ENCODE data around the gene DIABLO. TPM values are rescaled to one million over a fixed set of nuclear protein-coding genes. Genes with fewer than 3 reads are reported as not detected.

Gene DIABLO
- total RNA-seq, 1 experiment from 2014 or later: 60.1 TPM

GRCh38 chr12:122202017-122202416 is 23.8 kb downstream of the DIABLO start:
- intact Hi-C loops (cut with micrococcal nuclease): no loop called here
- no peak for DNase-seq (ENCODE audit: low read depth, low spot score)
- Histone ChIP-seq H3K9me3 (ENCODE audit: control insufficient read depth in 1 of 2, insufficient read depth in 1 of 2, low read depth in 1 of 2, low read length in 2 of 2) (no peaks in the 10 kb centered on the region), H3K36me3 (ENCODE audit: control insufficient read depth in 1 of 2, insufficient read depth in 2 of 2, low read length in 2 of 2) (peaks cover 0 to 4% of the 10 kb centered on the region in 2 experiments; a peak in 1 of 4 replicates), H4K20me1 (ENCODE audit: insufficient read depth) (no peaks in the 10 kb centered on the region), H3K9ac (ENCODE audit: low read length) (no peak overlapping the region), H3K4me1 (ENCODE audit: control insufficient read depth in 1 of 2, insufficient read depth in 2 of 2, low read length in 2 of 2) (peaks cover 2 to 31% of the 10 kb centered on the region in 2 experiments; a peak in 3 of 4 replicates), H3K4me2 (ENCODE audit: low read length) (no peak overlapping the region; the same call in 1 of the 2 replicates), H3K4me3 (replicated peaks in 1 of 2; ENCODE audit: low read depth in 1 of 2, low read length in 2 of 2) (no peak overlapping the region), H3K9me2 (ENCODE audit: insufficient read depth) (no peaks in the 10 kb centered on the region), H3K79me2 (ENCODE audit: insufficient read depth, low read length) (no peaks in the 10 kb centered on the region; the same call in 1 of the 2 replicates), H3K27me3 (ENCODE audit: insufficient read depth, low read length) (no peaks in the 10 kb centered on the region), H3K27ac (ENCODE audit: low read depth, low read length) (no peak overlapping the region), H2AFZ (ENCODE audit: low read depth, low read length, poor library complexity, severe bottlenecking) (no peak overlapping the region)
- POLR2A ChIA-PET: no interaction called here
- CTCF ChIA-PET: no interaction called here
- no peak for TF ChIP-seq ATF3 (IDR thresholded peaks at IDR 0.05)
- no peak for TF ChIP-seq TCF7L2 (IDR thresholded peaks at IDR 0.05; ENCODE audit: borderline replicate concordance, extremely low read depth, insufficient read depth, insufficient read length)
- TF ChIP-seq SP1 (IDR thresholded peaks at IDR 0.05; ENCODE audit: low read depth): no peak
- TF ChIP-seq FOSL1 (IDR thresholded peaks at IDR 0.05; ENCODE audit: low read depth): no peak
- TF ChIP-seq ELF1 (IDR thresholded peaks at IDR 0.05; ENCODE audit: borderline replicate concordance, low read depth): no peak
- TF ChIP-seq EZH2 (IDR thresholded peaks at IDR 0.05): no peak
- no peak for TF ChIP-seq EGR1 (IDR thresholded peaks at IDR 0.05; ENCODE audit: low read depth)
- TF ChIP-seq POLR2AphosphoS5 (IDR thresholded peaks at IDR 0.05; ENCODE audit: low read depth, low read length): no peak
- no peak for TF ChIP-seq EZH2phosphoT487 (IDR thresholded peaks at IDR 0.05; ENCODE audit: borderline replicate concordance)
- TF ChIP-seq ZFX (IDR thresholded peaks at IDR 0.05): no peak
- TF ChIP-seq ZBTB33 (IDR thresholded peaks at IDR 0.05; ENCODE audit: extremely low read depth, insufficient replicate concordance, low read length): no peak
- TF ChIP-seq POLR2A (IDR thresholded peaks at IDR 0.05; ENCODE audit: borderline replicate concordance, extremely low read depth, insufficient read depth, insufficient read length): no peak
- TF ChIP-seq CEBPB (IDR thresholded peaks at IDR 0.05; ENCODE audit: low read depth): no peak
- no peak for TF ChIP-seq JUND (IDR thresholded peaks at IDR 0.05)
- no peak for TF ChIP-seq SRF (IDR thresholded peaks at IDR 0.05; ENCODE audit: low read depth)
- BruUV-seq (replicated peaks): no TSS peak
- no peak for ATAC-seq
- RAD21 ChIA-PET (ENCODE audit: low non-redundant PET in 1 of 2, low total read pairs in 2 of 2, uncharacterized antibody in 2 of 2, unreplicated experiment in 2 of 2): no interaction called here

All from HCT116 (cell line).